H1 (cell line): Measurements from ENCODE around the gene EPB41L1. TPM values are rescaled to one million over a fixed set of nuclear protein-coding genes. Genes with fewer than 3 reads are reported as not detected.

Experiments
- CTCF ChIA-PET: fragments of 300-600 bp; sonication (Branson Sonifier 250); formaldehyde crosslinking; loops from one replicate; lab custom pipeline; 2021; ENCODE audit not compliant: partially characterized antibody; lab: Charles Lee
- POLR2A ChIA-PET: fragments of 300-600 bp; sonication (Branson Sonifier 250); formaldehyde crosslinking; loops from one replicate; lab custom pipeline; 2021; ENCODE audit warnings: inconsistent platforms; ENCODE audit not compliant: partially characterized antibody; lab: Charles Lee
- DNase-seq, 2 experiments: peaks; one replicate each; pipeline versions ENCODE4 v3.0.0 to v3.0.0-alpha.2; 2010 to 2022; ENCODE audit warnings: low spot score in 2 of 2, low read depth in 1 of 2, mixed read lengths in 1 of 2
- FAIRE-seq: peaks from 2 replicates; lab custom pipeline; 2011; peaks lifted over from hg19 to GRCh38; lab: Jason Lieb, UNC
- H2AFZ ChIP-seq: 2 replicates; pipeline ENCODE4 v1.8.1; 2012; ENCODE audit warnings: low read length, inconsistent platforms
- H2AK5ac ChIP-seq: 2 replicates; pipeline ENCODE4 v1.6.1; 2013; ENCODE audit warnings: low read depth, low read length
- H2BK120ac ChIP-seq: replicated peaks from 2 replicates; pipeline ENCODE3; 2013; ENCODE audit warnings: low read depth, low read length, inconsistent platforms
- H2BK12ac ChIP-seq: 2 replicates; pipeline ENCODE4 v1.6.1; 2013; ENCODE audit warnings: low read depth, low read length
- H2BK15ac ChIP-seq: 2 replicates; pipeline ENCODE4 v1.6.1; 2013; ENCODE audit warnings: low read length
- H2BK20ac ChIP-seq: 2 replicates; pipeline ENCODE4 v1.6.1; 2013; ENCODE audit warnings: low read length
- H2BK5ac ChIP-seq: 2 replicates; pipeline ENCODE4 v1.6.1; 2013; ENCODE audit warnings: low read depth, low read length
- H3K14ac ChIP-seq: 2 replicates; pipeline ENCODE4 v1.6.1; 2013; ENCODE audit warnings: inconsistent platforms; ENCODE audit not compliant: insufficient read length
- H3K18ac ChIP-seq: 2 replicates; pipeline ENCODE4 v1.6.1; 2013; ENCODE audit warnings: low read length; ENCODE audit errors: extremely low read depth
- H3K23ac ChIP-seq: 2 replicates; pipeline ENCODE4 v1.6.1; 2013; ENCODE audit warnings: inconsistent platforms; ENCODE audit not compliant: insufficient read length
- H3K23me2 ChIP-seq: 2 replicates; pipeline ENCODE4 v1.6.1; 2013; ENCODE audit warnings: low read depth, low read length
- H3K27ac ChIP-seq: 2 replicates; pipeline ENCODE4 v1.6.1; 2011; ENCODE audit warnings: low read depth, low read length, inconsistent platforms
- H3K27me3 ChIP-seq, 4 experiments: replicated peaks in 1 of 4; 1 replicate in 1 of 4; 2 replicates in 3 of 4; pipeline versions ENCODE4 v1.6.1 to v1.8.1; 2011 to 2013; ENCODE audit warnings: low read length in 3 of 4, mild to moderate bottlenecking in 3 of 4, inconsistent platforms in 2 of 4, mixed read lengths in 2 of 4, moderate library complexity in 1 of 4; ENCODE audit not compliant: control insufficient read depth in 3 of 4, insufficient read depth in 3 of 4; ENCODE audit errors: extremely low read depth in 1 of 4
- H3K36me3 ChIP-seq, 4 experiments: 2 replicates each; pipeline versions ENCODE4 v1.6.1 to v1.8.1; 2011 to 2013; ENCODE audit warnings: mild to moderate bottlenecking in 4 of 4, low read length in 3 of 4, moderate library complexity in 2 of 4, control low read depth in 1 of 4, inconsistent platforms in 1 of 4; ENCODE audit not compliant: insufficient read depth in 4 of 4, control insufficient read depth in 2 of 4
- H3K4ac ChIP-seq: replicated peaks from 2 replicates; pipeline ENCODE3; 2013; ENCODE audit warnings: low read length, low read depth, mixed read lengths, inconsistent platforms; ENCODE audit not compliant: insufficient read length
- H3K4me1 ChIP-seq, 4 experiments: replicated peaks in 1 of 4; 1 replicate in 1 of 4; 2 replicates in 3 of 4; pipeline versions ENCODE4 v1.6.1 to v1.8.1; 2011 to 2013; ENCODE audit warnings: low read length in 3 of 4, inconsistent platforms in 2 of 4, mixed read lengths in 1 of 4; ENCODE audit not compliant: insufficient read depth in 4 of 4, control insufficient read depth in 3 of 4
- H3K4me2 ChIP-seq, 2 experiments: 2 replicates each; pipeline versions ENCODE4 v1.6.1 to v1.8.1; 2011 to 2013; ENCODE audit warnings: low read depth in 2 of 2, low read length in 2 of 2, control low read depth in 1 of 2, inconsistent platforms in 1 of 2, mild to moderate bottlenecking in 1 of 2; ENCODE audit not compliant: insufficient read depth in 1 of 2
- H3K4me3 ChIP-seq, 4 experiments: fragments of 200-600, 300-600 bp in 1 of 4; sonication (generic), shearing (Covaris generic), sonication (Bioruptor Twin) in 1 of 4; 2 replicates each; pipeline versions ENCODE4 v1.5.1 to v1.8.1; 2011 to 2016; ENCODE audit warnings: low read length in 4 of 4, low read depth in 3 of 4, control low read depth in 2 of 4, inconsistent platforms in 2 of 4, mild to moderate bottlenecking in 2 of 4, mixed read lengths in 1 of 4, moderate library complexity in 1 of 4; ENCODE audit not compliant: insufficient read depth in 2 of 4; ENCODE audit errors: extremely low read depth in 1 of 4
- H3K56ac ChIP-seq: replicated peaks from 2 replicates; pipeline ENCODE3; 2013; ENCODE audit warnings: low read depth, mild to moderate bottlenecking, mixed read lengths, low read length, inconsistent platforms; ENCODE audit not compliant: insufficient read length
- H3K79me1 ChIP-seq: 2 replicates; pipeline ENCODE4 v1.6.1; 2013; ENCODE audit warnings: low read depth, low read length, control low read depth
- H3K79me2 ChIP-seq, 2 experiments: 2 replicates each; pipeline versions ENCODE4 v1.6.1 to v1.8.1; 2012 to 2013; ENCODE audit warnings: low read length in 2 of 2, mild to moderate bottlenecking in 2 of 2, inconsistent platforms in 1 of 2; ENCODE audit not compliant: insufficient read depth in 2 of 2, control insufficient read depth in 1 of 2
- H3K9ac ChIP-seq, 4 experiments: replicated peaks in 1 of 4; 1 replicate in 1 of 4; 2 replicates in 3 of 4; pipeline versions ENCODE4 v1.6.1 to v1.8.1; 2011 to 2013; ENCODE audit warnings: low read depth in 3 of 4, low read length in 3 of 4, control low read depth in 2 of 4, mild to moderate bottlenecking in 2 of 4, moderate library complexity in 2 of 4, inconsistent platforms in 1 of 4; ENCODE audit errors: extremely low read depth in 1 of 4
- H3K9me3 ChIP-seq, 2 experiments: 2 replicates each; pipeline versions ENCODE4 v1.6.1 to v1.8.1; 2012 to 2013; ENCODE audit warnings: mild to moderate bottlenecking in 2 of 2, moderate library complexity in 2 of 2, control low read depth in 1 of 2, inconsistent platforms in 1 of 2, low read depth in 1 of 2, low read length in 1 of 2, mixed read lengths in 1 of 2; ENCODE audit not compliant: insufficient read depth in 2 of 2
- H4K20me1 ChIP-seq, 2 experiments: replicated peaks in 1 of 2; 2 replicates each; pipeline versions ENCODE3 to v1.8.1; 2011 to 2013; ENCODE audit warnings: inconsistent platforms in 2 of 2, low read length in 2 of 2, mild to moderate bottlenecking in 1 of 2; ENCODE audit not compliant: insufficient read depth in 2 of 2, control insufficient read depth in 1 of 2
- H4K5ac ChIP-seq: 2 replicates; pipeline ENCODE4 v1.6.1; 2013; ENCODE audit warnings: low read length, low read depth, mixed read lengths, inconsistent platforms; ENCODE audit not compliant: insufficient read length
- H4K8ac ChIP-seq: 2 replicates; pipeline ENCODE4 v1.8.0; 2013; ENCODE audit warnings: mild to moderate bottlenecking, moderate library complexity, low read length, inconsistent platforms; ENCODE audit not compliant: insufficient read depth; ENCODE audit errors: extremely low read depth
- H4K91ac ChIP-seq: replicated peaks from 2 replicates; pipeline ENCODE3; 2013; ENCODE audit warnings: low read length, mixed read lengths, inconsistent platforms; ENCODE audit not compliant: insufficient read length
- ASH2L ChIP-seq: fragments of 200-600, 300-600 bp; sonication (generic); IDR thresholded peaks from one replicate; pipeline ENCODE4 v1.7.1; 2017; ENCODE audit warnings: low read length
- BCL11A ChIP-seq, 2 experiments: IDR thresholded peaks; one replicate each; pipeline ENCODE4 v1.6.1; 2011; ENCODE audit warnings: low read depth in 2 of 2, low read length in 2 of 2, mild to moderate bottlenecking in 2 of 2
- CREB1 ChIP-seq: IDR thresholded peaks from 2 replicates; pipeline ENCODE4 v1.6.1; 2012; ENCODE audit warnings: inconsistent platforms
- CTBP2 ChIP-seq: IDR thresholded peaks from 2 replicates; pipeline ENCODE4 v1.7.0; 2011; ENCODE audit warnings: borderline replicate concordance, mild to moderate bottlenecking, moderate library complexity, mixed read lengths, low read length; ENCODE audit not compliant: insufficient read depth, insufficient read length
- EGR1 ChIP-seq: IDR thresholded peaks from 2 replicates; pipeline ENCODE4 v1.6.1; 2011; ENCODE audit warnings: low read depth, low read length, borderline replicate concordance
- KDM4A ChIP-seq: IDR thresholded peaks from one replicate; pipeline ENCODE4 v1.7.1; 2012; ENCODE audit warnings: low read depth, mild to moderate bottlenecking, moderate library complexity, low read length, inconsistent platforms; ENCODE audit not compliant: severe bottlenecking
- NANOG ChIP-seq: IDR thresholded peaks from 2 replicates; pipeline ENCODE4 v1.6.1; 2011; ENCODE audit warnings: low read length, low read depth, mild to moderate bottlenecking, inconsistent platforms; ENCODE audit not compliant: insufficient read depth, poor library complexity, severe bottlenecking
- NRF1 ChIP-seq: IDR thresholded peaks from 2 replicates; pipeline ENCODE4 v1.6.1; 2011; ENCODE audit warnings: mild to moderate bottlenecking, low read depth, low read length, improper control_type of control experiment
- POLR2A ChIP-seq, 2 experiments: IDR thresholded peaks; 1 replicate in 1 of 2; 2 replicates in 1 of 2; pipeline ENCODE4 v1.6.1; 2011; ENCODE audit warnings: low read depth in 2 of 2, low read length in 2 of 2, mild to moderate bottlenecking in 2 of 2; ENCODE audit errors: control extremely low read depth in 1 of 2
- RAD21 ChIP-seq, 2 experiments: IDR thresholded peaks in 1 of 2; conservative IDR thresholded peaks in 1 of 2; 2 replicates each; pipeline ENCODE4 v1.6.1; 2011; ENCODE audit warnings: low read depth in 2 of 2, low read length in 2 of 2, improper control_type of control experiment in 1 of 2, inconsistent platforms in 1 of 2, mild to moderate bottlenecking in 1 of 2, moderate library complexity in 1 of 2
- RXRA ChIP-seq: IDR thresholded peaks from 2 replicates; pipeline ENCODE4 v1.6.1; 2011; ENCODE audit warnings: low read depth, mild to moderate bottlenecking, low read length, moderate library complexity; ENCODE audit not compliant: insufficient read depth
- SAP30 ChIP-seq: fragments of 300-600 bp; sonication (generic); IDR thresholded peaks from 2 replicates; pipeline ENCODE4 v1.7.1; 2012; ENCODE audit warnings: low read length, moderate library complexity, mild to moderate bottlenecking, inconsistent platforms; ENCODE audit not compliant: insufficient read depth, insufficient replicate concordance
- SP1 ChIP-seq: IDR thresholded peaks from 2 replicates; pipeline ENCODE4 v1.6.1; 2011; ENCODE audit warnings: low read depth, low read length
- SP2 ChIP-seq: IDR thresholded peaks from 2 replicates; pipeline ENCODE4 v1.6.1; 2012; ENCODE audit warnings: mild to moderate bottlenecking, low read length, inconsistent platforms
- SP4 ChIP-seq: IDR thresholded peaks from 2 replicates; pipeline ENCODE4 v1.6.1; 2012; ENCODE audit warnings: low read length, inconsistent platforms
- WGBS, 2 experiments: shearing (Covaris generic) in 1 of 2; methylation state at CpG; one replicate each; pipeline versions ENCODE4 v1.1.6 to v1.1.7; 2013 to 2015; ENCODE audit warnings: low lambda C conversion rate in 2 of 2, mixed read lengths in 2 of 2, inconsistent platforms in 1 of 2, low coverage in 1 of 2, missing lambda C conversion rate in 1 of 2; ENCODE audit not compliant: insufficient replicate concordance in 2 of 2, insufficient coverage in 1 of 2, insufficient read length in 1 of 2; ENCODE audit errors: extremely low coverage in 1 of 2, missing lambda C conversion rate in 1 of 2; 5-methylcytosine and 5-hydroxymethylcytosine counted together
- polyA plus RNA-seq, 7 experiments: library from polyadenylated mRNA; depleted of rRNA in 3 of 7; stranded (reverse) in 5 of 7; unstranded in 2 of 7; fragments of >200 nt in 5 of 7; fragments of 200-250 nt in 2 of 7; gene quantifications; 1 replicate in 5 of 7; 2 replicates in 1 of 7; 4 replicates in 1 of 7; pipeline versions ENCODE4 v1.2.1 to v1.2.3, GENCODE V29; 2011 to 2013; ENCODE audit warnings: missing spikeins in 2 of 7, mixed read lengths in 2 of 7
- total RNA-seq: library from RNA; stranded (reverse); fragmentation: NEBNext Ultra II Directional; extraction: Animal tissue kit (Norgen Biotek cat#: 25700); gene quantifications from 2 replicates; pipeline ENCODE4 v1.2.1, GENCODE V29; 2021

The EPB41L1 gene
- total and polyA plus RNA-seq, 2 of the 8 experiments (the other 6 are each of a cell fraction or from before 2014, with no cell fraction given), result 14.8 to 36.0 TPM

DNA sequence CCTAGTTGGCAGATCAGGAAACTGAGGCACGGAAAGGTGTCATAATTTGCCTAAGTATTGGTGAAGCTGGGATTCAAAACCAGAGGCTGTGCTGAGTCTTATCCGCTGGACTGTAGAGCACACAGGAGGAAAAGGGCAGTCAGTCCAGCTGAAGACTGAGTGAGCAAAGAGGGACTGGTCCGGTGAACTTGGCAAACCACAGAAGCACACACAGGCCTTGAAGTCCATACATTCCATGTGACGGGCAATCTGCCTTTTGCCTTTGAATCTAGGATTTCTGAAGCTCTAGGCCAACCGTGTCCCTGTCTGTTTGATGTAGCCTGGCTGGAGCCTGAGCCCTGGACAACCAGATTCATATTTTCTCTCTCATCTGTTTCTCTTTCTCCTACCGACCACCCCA lies 34.3 kb upstream of the EPB41L1 start:
- no peak overlapping the region for H4K91ac ChIP-seq
- H4K20me1 ChIP-seq, result no peaks in the 10 kb centered on the region
- no peak overlapping the region for H2BK15ac ChIP-seq
- H2BK12ac ChIP-seq, result no peak overlapping the region
- H3K4me3 ChIP-seq, result no peak overlapping the region
- POLR2A ChIA-PET, result interaction anchor here (0.6 kb wide), 1 partner anchor 18 kb away, joined by 3 read pairs; no protein-coding TSS in a partner anchor
- 83% methylated on average over 6 of the region's 6 CpGs; no CpG with 5 or more reads in 1 of the 2 experiments for WGBS, 2 experiments
- H3K79me1 ChIP-seq, result no peaks in the 10 kb centered on the region
- no peak overlapping the region for H4K5ac ChIP-seq
- no peak overlapping the region for H3K18ac ChIP-seq
- H3K4me1 ChIP-seq, result peaks cover 0 to 5% (median 3%) of the 10 kb centered on the region in 4 experiments; a peak in 4 of 7 replicates
- H2BK20ac ChIP-seq, result no peak overlapping the region
- no peak overlapping the region for H3K27ac ChIP-seq
- H3K56ac ChIP-seq, result no peak overlapping the region
- H3K23ac ChIP-seq, result no peak overlapping the region
- no peaks in the 10 kb centered on the region for H3K79me2 ChIP-seq
- DNase-seq, result no peak
- no peaks in the 10 kb centered on the region for H3K36me3 ChIP-seq
- FAIRE-seq, result no peak
- no peak overlapping the region for H4K8ac ChIP-seq
- H3K14ac ChIP-seq, result no peak overlapping the region
- TF ChIP-seq SP1, result no peak
- no peak for TF ChIP-seq CREB1
- TF ChIP-seq KDM4A, result no peak
- no peak for TF ChIP-seq SP2
- no peak for TF ChIP-seq NRF1
- TF ChIP-seq RXRA, result no peak
- no peak for TF ChIP-seq SAP30
- TF ChIP-seq ASH2L, result no peak
- TF ChIP-seq CTBP2, result no peak
- no peak for TF ChIP-seq NANOG
- TF ChIP-seq POLR2A (IDR thresholded peaks at IDR 0.05; ENCODE audit: control extremely low read depth in 1 of 2, low read depth in 2 of 2, low read length in 2 of 2), result no peak
- TF ChIP-seq SP4, result no peak
- TF ChIP-seq BCL11A (IDR thresholded peaks at IDR 0.05; ENCODE audit: low read depth in 2 of 2, low read length in 2 of 2), result no peak
- no peak for TF ChIP-seq RAD21 (IDR thresholded peaks at IDR 0.05 in 1 of 2, conservative IDR thresholded peaks at IDR 0.05 in 1 of 2; ENCODE audit: low read depth in 2 of 2, low read length in 2 of 2)
- no peak for TF ChIP-seq EGR1
- TF ChIP-seq, all 59 proteins: peak for 0
- Histone ChIP-seq H2BK5ac (no peak overlapping the region), H2AFZ (no peak overlapping the region), H2AK5ac (no peak overlapping the region), H3K9me3 (no peaks in the 10 kb centered on the region), H2BK120ac (no peak overlapping the region), H3K9ac (no peak overlapping the region), H3K23me2 (no peaks in the 10 kb centered on the region), H3K4me2 (no peak overlapping the region), H3K4ac (no peak overlapping the region), H3K27me3 (no peaks in the 10 kb centered on the region; a peak in 1 of 7 replicates)
- CTCF ChIA-PET, result interaction anchor here (0.7 to 1.4 kb wide), 5 partner anchors 10 to 127 kb away, joined by 3 to 6 read pairs (median 6); no protein-coding TSS in a partner anchor
